ENCODE results near the gene MRPS9. TPM values are rescaled to one million over a fixed set of nuclear protein-coding genes. Genes with fewer than 3 reads are reported as not detected.

The MRPS9 gene
- total and polyA plus RNA-seq, 2 experiments from 2014 or later: 64.7 to 78.9 TPM

GRCh38 chr2:105118960-105119359, 81.1 kb downstream of the MRPS9 start:
- no peak overlapping the region for H3K27ac ChIP-seq (ENCODE audit: low read depth)
- Mint-ChIP-seq H3K36me3 (ENCODE audit: low read depth) (no peaks in the 10 kb centered on the region), H3K27ac (no peak overlapping the region), H3K4me3 (peak overlapping the region; percentile 47; the same call in 2 of the 3 replicates), H3K4me1 (peaks cover 5% of the 10 kb centered on the region), H3K27me3 (ENCODE audit: insufficient read depth, low read depth, poor library complexity) (peaks cover 1% of the 10 kb centered on the region), H3K9me3 (no peaks in the 10 kb centered on the region)
- H3K4me3 ChIP-seq: peak overlapping the region; percentile 49
- no peaks in the 10 kb centered on the region for H4K20me1 ChIP-seq (replicated peaks; ENCODE audit: insufficient read depth)
- no peaks in the 10 kb centered on the region for H3K36me3 ChIP-seq (ENCODE audit: insufficient read depth)
- peak overlapping the region; percentile 83; the same call in 1 of the 2 replicates for H2AFZ ChIP-seq
- DNase-seq (ENCODE audit: low spot score) (peak; percentile 73), ATAC-seq (peak; percentile 96)
- no peaks in the 10 kb centered on the region for H3K27me3 ChIP-seq (ENCODE audit: insufficient read depth)
- H3K79me2 ChIP-seq (replicated peaks; ENCODE audit: insufficient read depth): no peaks in the 10 kb centered on the region
- H3K4me1 ChIP-seq (ENCODE audit: insufficient read depth): no peaks in the 10 kb centered on the region
- peak overlapping the region; percentile 73 for H3K4me2 ChIP-seq
- no peaks in the 10 kb centered on the region for H3F3A ChIP-seq (replicated peaks; ENCODE audit: low read depth)
- TF ChIP-seq CREB1 (CRISPR knock-in tag; IDR thresholded peaks at IDR 0.05; ENCODE audit: low read depth) (0 out of 2 replicates have a peak, but pooled peaks have one; percentile 10), ETS1 (IDR thresholded peaks at IDR 0.05) (no peak), POLR2AphosphoS5 (IDR thresholded peaks at IDR 0.05; ENCODE audit: low read depth) (no peak), STAT1 (IDR thresholded peaks at IDR 0.05; ENCODE audit: unreplicated experiment) (no peak), JUNB (IDR thresholded peaks at IDR 0.05; ENCODE audit: unreplicated experiment) (no peak), CTCF (conservative IDR thresholded peaks at IDR 0.05; ENCODE audit: low read depth in 2 of 2) (peak; percentile 80 to 90)
- H3K9me2 ChIP-seq (ENCODE audit: insufficient read depth): no peaks in the 10 kb centered on the region

- Histone ChIP-seq H3K36me3 (ENCODE audit: insufficient read depth) (no peaks in the 10 kb centered on the region), H4K20me1 (replicated peaks; ENCODE audit: insufficient read depth) (no peaks in the 10 kb centered on the region), H3K27ac (ENCODE audit: low read depth) (no peak overlapping the region), H3F3A (replicated peaks; ENCODE audit: low read depth) (no peaks in the 10 kb centered on the region), H3K27me3 (ENCODE audit: insufficient read depth) (no peaks in the 10 kb centered on the region), H3K4me1 (ENCODE audit: insufficient read depth) (peaks cover 10% of the 10 kb centered on the region), H3K79me2 (replicated peaks; ENCODE audit: insufficient read depth) (no peaks in the 10 kb centered on the region), H3K9me2 (ENCODE audit: insufficient read depth) (no peaks in the 10 kb centered on the region), H3K4me3 (no peak overlapping the region), H3K4me2 (no peak overlapping the region), H2AFZ (no peak overlapping the region)
- Mint-ChIP-seq H3K27ac (no peak overlapping the region), H3K36me3 (ENCODE audit: low read depth) (0 out of 3 replicates have a peak, but pooled peaks cover 4% of the 10 kb centered on the region), H3K9me3 (no peaks in the 10 kb centered on the region), H3K4me1 (peaks cover 8% of the 10 kb centered on the region; the same call in 1 of the 3 replicates), H3K27me3 (ENCODE audit: insufficient read depth, low read depth, poor library complexity) (peaks cover 1% of the 10 kb centered on the region), H3K4me3 (no peak overlapping the region)
- ATAC-seq: no peak
- TF ChIP-seq CREB1 (CRISPR knock-in tag; IDR thresholded peaks at IDR 0.05; ENCODE audit: low read depth): no peak
- TF ChIP-seq EZH2 (IDR thresholded peaks at IDR 0.05; ENCODE audit: low read depth, unreplicated experiment): no peak
- TF ChIP-seq POLR2AphosphoS5 (IDR thresholded peaks at IDR 0.05; ENCODE audit: low read depth): no peak
- no peak for DNase-seq (ENCODE audit: low spot score)
Measured at GRCh38 chr2:105121434-105121833, 83.6 kb downstream of the MRPS9 start.

Data from GM23338 (cell line).